ENCODE data around the gene MGAT4B.

GRCh38 chr5:179816796-179817469 is 10.3 kb upstream of the MGAT4B start:
- no peak for TF ChIP-seq POLR2A (IDR thresholded peaks at IDR 0.05)
- TF ChIP-seq, protein P1, sequence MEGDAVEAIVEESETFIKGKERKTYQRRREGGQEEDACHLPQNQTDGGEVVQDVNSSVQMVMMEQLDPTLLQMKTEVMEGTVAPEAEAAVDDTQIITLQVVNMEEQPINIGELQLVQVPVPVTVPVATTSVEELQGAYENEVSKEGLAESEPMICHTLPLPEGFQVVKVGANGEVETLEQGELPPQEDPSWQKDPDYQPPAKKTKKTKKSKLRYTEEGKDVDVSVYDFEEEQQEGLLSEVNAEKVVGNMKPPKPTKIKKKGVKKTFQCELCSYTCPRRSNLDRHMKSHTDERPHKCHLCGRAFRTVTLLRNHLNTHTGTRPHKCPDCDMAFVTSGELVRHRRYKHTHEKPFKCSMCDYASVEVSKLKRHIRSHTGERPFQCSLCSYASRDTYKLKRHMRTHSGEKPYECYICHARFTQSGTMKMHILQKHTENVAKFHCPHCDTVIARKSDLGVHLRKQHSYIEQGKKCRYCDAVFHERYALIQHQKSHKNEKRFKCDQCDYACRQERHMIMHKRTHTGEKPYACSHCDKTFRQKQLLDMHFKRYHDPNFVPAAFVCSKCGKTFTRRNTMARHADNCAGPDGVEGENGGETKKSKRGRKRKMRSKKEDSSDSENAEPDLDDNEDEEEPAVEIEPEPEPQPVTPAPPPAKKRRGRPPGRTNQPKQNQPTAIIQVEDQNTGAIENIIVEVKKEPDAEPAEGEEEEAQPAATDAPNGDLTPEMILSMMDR (IDR thresholded peaks at IDR 0.05), result no peak
